GM12878 (cell line): ENCODE results near the gene MAP4K2. TPM values are rescaled to one million over a fixed set of nuclear protein-coding genes. Genes with fewer than 3 reads are reported as not detected.

Experiments used
- ATAC-seq: fragments of 200-7000 bp; cut with Tn5 transposase; 3 replicates; pipeline ENCODE4 v1.9.1; 2020; ENCODE audit warnings: mild to moderate bottlenecking, moderate library complexity
- BruUV-seq: library from RNA; stranded (reverse); fragments of 400-500 nt; replicated peaks from 2 replicates; lab custom pipeline; 2021; lab: Mats Ljungman, UMichigan
- CTCF ChIA-PET: fragments of 300-600 bp; sonication (Branson Sonifier 250); formaldehyde crosslinking; extraction: SDS; loops from one replicate; lab custom pipeline; 2021; ENCODE audit warnings: inconsistent platforms; lab: Yijun Ruan, JAX
- POLR2A ChIA-PET: fragments of 350-600 bp; formaldehyde crosslinking; extraction: SDS; loops from one replicate; lab custom pipeline; 2021; ENCODE audit warnings: inconsistent platforms; lab: Charles Lee
- RAD21 ChIA-PET: fragments of 300-600 bp; sonication (Branson Sonifier 250); formaldehyde crosslinking; loops from one replicate; lab custom pipeline; 2023; ENCODE audit warnings: antibody characterized with exemption; ENCODE audit not compliant: unreplicated experiment; lab: Charles Lee
- SMC1A ChIA-PET: fragments of 300-600 bp; sonication (Branson Sonifier 250); formaldehyde crosslinking; loops from one replicate; lab custom pipeline; 2023; ENCODE audit not compliant: unreplicated experiment, uncharacterized antibody; lab: Charles Lee
- DNase-seq: peaks from one replicate; pipeline ENCODE4 v3.0.0-alpha.2; 2011; ENCODE audit warnings: low read depth, low spot score
- FAIRE-seq: peaks from 3 replicates; lab custom pipeline; 2011; peaks lifted over from hg19 to GRCh38; lab: Jason Lieb, UNC
- H2AFZ ChIP-seq: 2 replicates; pipeline ENCODE4 v1.6.0; 2011; ENCODE audit warnings: low read depth, low read length, control low read depth; ENCODE audit not compliant: control insufficient read depth
- H3K27ac ChIP-seq: 2 replicates; pipeline ENCODE4 v1.5.1; 2011; ENCODE audit warnings: control low read depth; ENCODE audit not compliant: control insufficient read depth, insufficient read depth
- H3K27me3 ChIP-seq, 2 experiments: replicated peaks in 1 of 2; 2 replicates each; pipeline versions ENCODE4 v1.6.0 to v1.6.1; 2011; ENCODE audit warnings: low read length in 1 of 2; ENCODE audit not compliant: control insufficient read depth in 2 of 2, insufficient read depth in 2 of 2
- H3K36me3 ChIP-seq, 2 experiments: 2 replicates each; pipeline ENCODE4 v1.5.1; 2011; ENCODE audit warnings: low read length in 1 of 2; ENCODE audit not compliant: control insufficient read depth in 2 of 2, insufficient read depth in 2 of 2
- H3K4me1 ChIP-seq: 2 replicates; pipeline ENCODE4 v1.6.1; 2011; ENCODE audit warnings: mild to moderate bottlenecking, low read length, moderate library complexity, mixed read lengths; ENCODE audit not compliant: control insufficient read depth, insufficient read depth
- H3K4me2 ChIP-seq: 2 replicates; pipeline ENCODE4 v1.6.0; 2011; ENCODE audit warnings: control low read depth; ENCODE audit not compliant: control insufficient read depth, insufficient read depth
- H3K4me3 ChIP-seq: fragments of 200-600 bp; sonication (generic); 2 replicates; pipeline ENCODE4 v1.5.1; 2016
- H3K79me2 ChIP-seq: 2 replicates; pipeline ENCODE4 v1.6.0; 2011; ENCODE audit warnings: low read length; ENCODE audit not compliant: control insufficient read depth, insufficient read depth
- H3K9ac ChIP-seq: 2 replicates; pipeline ENCODE4 v1.8.0; 2011; ENCODE audit warnings: low read length, control low read depth, mixed read lengths; ENCODE audit not compliant: control insufficient read depth, insufficient read depth
- H3K9me3 ChIP-seq: replicated peaks from 3 replicates; pipeline ENCODE4 v1.5.1; 2011; ENCODE audit warnings: mild to moderate bottlenecking, low read length; ENCODE audit not compliant: control insufficient read depth, insufficient read depth
- H4K20me1 ChIP-seq: 2 replicates; pipeline ENCODE4 v1.6.0; 2011; ENCODE audit not compliant: control insufficient read depth, insufficient read depth
- BACH1 ChIP-seq: fragments of 450-650 bp; IDR thresholded peaks from 2 replicates; pipeline ENCODE4 v1.6.1; 2017; ENCODE audit warnings: mild to moderate bottlenecking, borderline replicate concordance
- CEBPB ChIP-seq, 2 experiments: fragments of 150-350 bp in 1 of 2; IDR thresholded peaks; 2 replicates each; pipeline ENCODE4 v1.6.1; 2012 to 2014; ENCODE audit warnings: low read depth in 2 of 2, low read length in 2 of 2, borderline replicate concordance in 1 of 2, inconsistent platforms in 1 of 2
- FOXM1 ChIP-seq: IDR thresholded peaks from 2 replicates; pipeline ENCODE4 v1.6.1; 2012; ENCODE audit warnings: low read depth, mild to moderate bottlenecking, inconsistent platforms, low read length, moderate library complexity
- GATAD2B ChIP-seq: fragments of 450-650 bp; conservative IDR thresholded peaks from 2 replicates; pipeline ENCODE4 v1.6.1; 2017; ENCODE audit warnings: low read depth, mild to moderate bottlenecking, moderate library complexity
- HDGF ChIP-seq: fragments of 450-650 bp; IDR thresholded peaks from 2 replicates; pipeline ENCODE4 v1.6.1; 2016; ENCODE audit warnings: antibody characterized with exemption
- KLF5 ChIP-seq: fragments of 450-650 bp; IDR thresholded peaks from 2 replicates; pipeline ENCODE4 v1.6.1; 2014; ENCODE audit warnings: mild to moderate bottlenecking; ENCODE audit not compliant: partially characterized antibody
- LARP7 ChIP-seq: fragments of 450-650 bp; IDR thresholded peaks from 2 replicates; pipeline ENCODE4 v1.6.1; 2017; ENCODE audit warnings: mild to moderate bottlenecking
- NBN ChIP-seq: fragments of 450-650 bp; IDR thresholded peaks from 2 replicates; pipeline ENCODE4 v1.6.1; 2016
- SUZ12 ChIP-seq: fragments of 200-600 bp; sonication (generic); IDR thresholded peaks from one replicate; pipeline ENCODE4 v1.6.1; 2018; ENCODE audit warnings: antibody characterized with exemption, mild to moderate bottlenecking; ENCODE audit not compliant: unreplicated experiment
- TARDBP ChIP-seq: IDR thresholded peaks from 2 replicates; pipeline ENCODE4 v1.6.1; 2016; ENCODE audit warnings: borderline replicate concordance
- TCF3 ChIP-seq: IDR thresholded peaks from 2 replicates; pipeline ENCODE4 v1.6.1; 2012; ENCODE audit warnings: low read depth, mild to moderate bottlenecking, low read length, borderline replicate concordance; ENCODE audit not compliant: insufficient read depth
- TCF7 ChIP-seq: IDR thresholded peaks from 2 replicates; pipeline ENCODE4 v1.6.1; 2014; ENCODE audit warnings: antibody characterized with exemption, borderline replicate concordance
- WRNIP1 ChIP-seq: IDR thresholded peaks from 2 replicates; pipeline ENCODE4 v1.6.1; 2011; ENCODE audit warnings: low read depth, low read length, improper control_type of control experiment, borderline replicate concordance
- ZNF217 ChIP-seq: fragments of 450-650 bp; IDR thresholded peaks from 2 replicates; pipeline ENCODE4 v1.6.1; 2017; ENCODE audit warnings: antibody characterized with exemption, mild to moderate bottlenecking
- WGBS: methylation state at CpG from one replicate; pipeline ENCODE4 v1.1.6; 2016; ENCODE audit warnings: low lambda C conversion rate; ENCODE audit not compliant: insufficient replicate concordance, insufficient coverage; ENCODE audit errors: missing lambda C conversion rate; 5-methylcytosine and 5-hydroxymethylcytosine counted together
- in situ Hi-C: fragments of 300-500 bp; cut with MboI; formaldehyde crosslinking; loops from 9 replicates; pipeline ENCODE4 v1.14.3; 2018; ENCODE audit warnings: mixed read lengths
- intact Hi-C: fragments of 100-400 bp; cut with micrococcal nuclease; formaldehyde crosslinking; loops from one replicate; pipeline ENCODE4 v1.14.2; 2022; ENCODE audit not compliant: unreplicated experiment
- polyA plus RNA-seq, 11 experiments: library from polyadenylated mRNA; depleted of rRNA in 4 of 11; unstranded in 6 of 11; stranded (reverse) in 5 of 11; fragments of >200 nt; fragmentation: Nextera tagmentation in 4 of 11; fragmentation: Illumina TruSeq in 1 of 11; extraction: Ambion mirVana in 4 of 11; extraction: Trizol in 1 of 11; gene quantifications; 1 replicate in 1 of 11; 2 replicates in 10 of 11; pipeline versions ENCODE4 v1.2.1 to v1.2.3, GENCODE V29; 2011 to 2016; ENCODE audit warnings: inconsistent platforms in 2 of 11, missing spikeins in 2 of 11, low read depth in 1 of 11
- total RNA-seq, 4 experiments: library from RNA; depleted of rRNA in 3 of 4; stranded (reverse); fragments of >200 nt in 3 of 4; fragmentation: Illumina TruSeq in 1 of 4; extraction: Trizol in 1 of 4; gene quantifications; 2 replicates each; pipeline versions ENCODE4 v1.2.1 to v1.2.3, GENCODE V29; 2013 to 2021
- TF ChIP-seq, protein P1 (sequence below): IDR thresholded peaks from 2 replicates; pipeline ENCODE4 v1.6.1; 2012; ENCODE audit warnings: mild to moderate bottlenecking, low read depth, low read length
- TF ChIP-seq, protein P2 (sequence below): fragments of 450-650 bp; IDR thresholded peaks from 2 replicates; pipeline ENCODE4 v1.6.1; 2016; ENCODE audit warnings: mild to moderate bottlenecking
- TF ChIP-seq, protein P3 (sequence below): fragments of 150-350 bp; IDR thresholded peaks from 2 replicates; pipeline ENCODE4 v1.6.1; 2014; ENCODE audit warnings: mild to moderate bottlenecking, low read depth, low read length
- TF ChIP-seq, protein P4 (sequence below): IDR thresholded peaks from 2 replicates; pipeline ENCODE4 v1.6.1; 2012; ENCODE audit warnings: low read depth, low read length, improper control_type of control experiment

MAP4K2 gene
- total and polyA plus RNA-seq, 10 of the 15 experiments (the other 5 are each of a cell fraction or from before 2014, with no cell fraction given) = 0.98 to 78.1 (median 48.9) TPM

DNA sequence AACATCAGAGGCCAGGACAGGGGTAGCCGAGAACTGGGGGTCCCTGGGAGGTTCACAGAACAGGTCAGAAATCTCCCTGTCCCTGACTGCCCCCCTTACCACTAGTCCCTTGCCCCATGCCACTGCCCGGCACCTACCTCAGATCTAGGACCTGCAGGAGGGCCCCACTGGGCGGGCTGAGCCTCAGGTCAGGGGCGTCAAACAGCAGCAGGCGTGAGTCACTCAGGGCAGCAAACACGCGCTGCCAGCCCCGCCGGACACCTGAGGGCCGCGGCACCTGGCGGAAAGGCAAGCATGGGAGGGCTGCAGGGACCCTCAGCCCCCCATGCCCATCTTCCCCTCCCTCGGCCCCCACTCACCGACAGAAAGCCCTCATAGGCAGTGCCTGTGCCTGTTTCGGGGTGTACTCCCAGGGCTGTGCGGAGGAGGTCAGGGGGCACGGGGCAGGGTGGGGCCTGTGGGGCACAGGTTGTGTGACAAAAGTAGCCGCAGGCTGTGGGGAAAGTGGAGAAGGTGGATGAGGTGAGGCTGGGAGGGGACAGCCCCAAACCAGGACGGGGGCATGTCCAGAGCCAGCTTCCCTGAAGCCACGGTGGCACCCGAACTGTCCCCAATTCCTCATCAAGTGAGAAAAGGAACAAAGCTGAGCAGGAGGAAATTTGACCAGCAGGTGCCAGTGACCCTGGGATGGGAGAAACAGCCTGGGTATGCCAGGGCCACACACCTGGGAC lies 29.6 kb upstream of the MAP4K2 start:
- BruUV-seq = no TSS peak
- Histone ChIP-seq H3K9me3 (no peaks in the 10 kb centered on the region), H3K9ac (no peak overlapping the region), H4K20me1 (no peaks in the 10 kb centered on the region), H3K27ac (no peak overlapping the region), H3K36me3 (no peaks in the 10 kb centered on the region), H3K4me1 (peaks cover 3% of the 10 kb centered on the region; the same call in 1 of the 2 replicates), H3K79me2 (no peaks in the 10 kb centered on the region), H3K4me2 (no peak overlapping the region), H3K27me3 (no peaks in the 10 kb centered on the region), H3K4me3 (no peak overlapping the region), H2AFZ (no peak overlapping the region)
- RAD21 ChIA-PET = no interaction called here
- intact Hi-C loops (no loop called here), in situ Hi-C loops (no loop called here)
- ATAC-seq (no peak), FAIRE-seq (no peak), DNase-seq (no peak)
- 52% methylated on average over 19 of the region's 21 CpGs for WGBS
- POLR2A ChIA-PET = no interaction called here
- SMC1A ChIA-PET = no interaction called here
- CTCF ChIA-PET = no interaction called here
- TF ChIP-seq LARP7 = no peak
- TF ChIP-seq GATAD2B = no peak
- TF ChIP-seq NBN = no peak
- TF ChIP-seq ZNF217 = no peak
- TF ChIP-seq FOXM1 = no peak
- TF ChIP-seq, protein P1, sequence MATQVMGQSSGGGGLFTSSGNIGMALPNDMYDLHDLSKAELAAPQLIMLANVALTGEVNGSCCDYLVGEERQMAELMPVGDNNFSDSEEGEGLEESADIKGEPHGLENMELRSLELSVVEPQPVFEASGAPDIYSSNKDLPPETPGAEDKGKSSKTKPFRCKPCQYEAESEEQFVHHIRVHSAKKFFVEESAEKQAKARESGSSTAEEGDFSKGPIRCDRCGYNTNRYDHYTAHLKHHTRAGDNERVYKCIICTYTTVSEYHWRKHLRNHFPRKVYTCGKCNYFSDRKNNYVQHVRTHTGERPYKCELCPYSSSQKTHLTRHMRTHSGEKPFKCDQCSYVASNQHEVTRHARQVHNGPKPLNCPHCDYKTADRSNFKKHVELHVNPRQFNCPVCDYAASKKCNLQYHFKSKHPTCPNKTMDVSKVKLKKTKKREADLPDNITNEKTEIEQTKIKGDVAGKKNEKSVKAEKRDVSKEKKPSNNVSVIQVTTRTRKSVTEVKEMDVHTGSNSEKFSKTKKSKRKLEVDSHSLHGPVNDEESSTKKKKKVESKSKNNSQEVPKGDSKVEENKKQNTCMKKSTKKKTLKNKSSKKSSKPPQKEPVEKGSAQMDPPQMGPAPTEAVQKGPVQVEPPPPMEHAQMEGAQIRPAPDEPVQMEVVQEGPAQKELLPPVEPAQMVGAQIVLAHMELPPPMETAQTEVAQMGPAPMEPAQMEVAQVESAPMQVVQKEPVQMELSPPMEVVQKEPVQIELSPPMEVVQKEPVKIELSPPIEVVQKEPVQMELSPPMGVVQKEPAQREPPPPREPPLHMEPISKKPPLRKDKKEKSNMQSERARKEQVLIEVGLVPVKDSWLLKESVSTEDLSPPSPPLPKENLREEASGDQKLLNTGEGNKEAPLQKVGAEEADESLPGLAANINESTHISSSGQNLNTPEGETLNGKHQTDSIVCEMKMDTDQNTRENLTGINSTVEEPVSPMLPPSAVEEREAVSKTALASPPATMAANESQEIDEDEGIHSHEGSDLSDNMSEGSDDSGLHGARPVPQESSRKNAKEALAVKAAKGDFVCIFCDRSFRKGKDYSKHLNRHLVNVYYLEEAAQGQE = no peak
- TF ChIP-seq BACH1 = no peak
- TF ChIP-seq, protein P2, sequence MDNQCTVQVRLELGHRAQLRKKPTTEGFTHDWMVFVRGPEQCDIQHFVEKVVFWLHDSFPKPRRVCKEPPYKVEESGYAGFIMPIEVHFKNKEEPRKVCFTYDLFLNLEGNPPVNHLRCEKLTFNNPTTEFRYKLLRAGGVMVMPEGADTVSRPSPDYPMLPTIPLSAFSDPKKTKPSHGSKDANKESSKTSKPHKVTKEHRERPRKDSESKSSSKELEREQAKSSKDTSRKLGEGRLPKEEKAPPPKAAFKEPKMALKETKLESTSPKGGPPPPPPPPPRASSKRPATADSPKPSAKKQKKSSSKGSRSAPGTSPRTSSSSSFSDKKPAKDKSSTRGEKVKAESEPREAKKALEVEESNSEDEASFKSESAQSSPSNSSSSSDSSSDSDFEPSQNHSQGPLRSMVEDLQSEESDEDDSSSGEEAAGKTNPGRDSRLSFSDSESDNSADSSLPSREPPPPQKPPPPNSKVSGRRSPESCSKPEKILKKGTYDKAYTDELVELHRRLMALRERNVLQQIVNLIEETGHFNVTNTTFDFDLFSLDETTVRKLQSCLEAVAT = no peak
- TF ChIP-seq HDGF = no peak
- TF ChIP-seq, protein P3, sequence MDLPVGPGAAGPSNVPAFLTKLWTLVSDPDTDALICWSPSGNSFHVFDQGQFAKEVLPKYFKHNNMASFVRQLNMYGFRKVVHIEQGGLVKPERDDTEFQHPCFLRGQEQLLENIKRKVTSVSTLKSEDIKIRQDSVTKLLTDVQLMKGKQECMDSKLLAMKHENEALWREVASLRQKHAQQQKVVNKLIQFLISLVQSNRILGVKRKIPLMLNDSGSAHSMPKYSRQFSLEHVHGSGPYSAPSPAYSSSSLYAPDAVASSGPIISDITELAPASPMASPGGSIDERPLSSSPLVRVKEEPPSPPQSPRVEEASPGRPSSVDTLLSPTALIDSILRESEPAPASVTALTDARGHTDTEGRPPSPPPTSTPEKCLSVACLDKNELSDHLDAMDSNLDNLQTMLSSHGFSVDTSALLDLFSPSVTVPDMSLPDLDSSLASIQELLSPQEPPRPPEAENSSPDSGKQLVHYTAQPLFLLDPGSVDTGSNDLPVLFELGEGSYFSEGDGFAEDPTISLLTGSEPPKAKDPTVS = no peak
- TF ChIP-seq, protein P4, sequence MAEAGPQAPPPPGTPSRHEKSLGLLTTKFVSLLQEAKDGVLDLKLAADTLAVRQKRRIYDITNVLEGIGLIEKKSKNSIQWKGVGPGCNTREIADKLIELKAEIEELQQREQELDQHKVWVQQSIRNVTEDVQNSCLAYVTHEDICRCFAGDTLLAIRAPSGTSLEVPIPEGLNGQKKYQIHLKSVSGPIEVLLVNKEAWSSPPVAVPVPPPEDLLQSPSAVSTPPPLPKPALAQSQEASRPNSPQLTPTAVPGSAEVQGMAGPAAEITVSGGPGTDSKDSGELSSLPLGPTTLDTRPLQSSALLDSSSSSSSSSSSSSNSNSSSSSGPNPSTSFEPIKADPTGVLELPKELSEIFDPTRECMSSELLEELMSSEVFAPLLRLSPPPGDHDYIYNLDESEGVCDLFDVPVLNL = no peak
- no peak for TF ChIP-seq TCF7
- no peak for TF ChIP-seq TCF3
- no peak for TF ChIP-seq TARDBP
- TF ChIP-seq SUZ12 = no peak
- no peak for TF ChIP-seq WRNIP1
- TF ChIP-seq CEBPB (IDR thresholded peaks at IDR 0.05; ENCODE audit: borderline replicate concordance in 1 of 2, low read depth in 2 of 2, low read length in 2 of 2) = no peak
- TF ChIP-seq KLF5 = no peak
